GM12873 (cell line): ENCODE measurements around the gene ENAM.

Experiments
- CTCF ChIP-seq: IDR thresholded peaks from 2 replicates; pipeline ENCODE4 v1.5.1; 2012; ENCODE audit warnings: low read depth, mild to moderate bottlenecking, moderate library complexity, low read length, control low read depth; ENCODE audit not compliant: insufficient read depth; ENCODE audit errors: missing control alignments

The ENAM gene

GRCh38 chr4:70681704-70682103, 53.2 kb downstream of the ENAM start:
- no peak for TF ChIP-seq CTCF

GRCh38 chr4:70687392-70687791, 58.8 kb downstream of the ENAM start:
- no peak for TF ChIP-seq CTCF

- peak; percentile 98 for TF ChIP-seq CTCF
These were observed 59.6 kb downstream of the ENAM start, which contains the start of gene UTP3 for GRCh38 chr4:70687821-70688794. Gene UTP3, plus strand, starts transcription at chr4:70688532. Its CDS starts 146 bp downstream, at chr4:70688678.

- no peak for TF ChIP-seq CTCF
These were observed 60.3 kb downstream of the ENAM start for GRCh38 chr4:70688795-70689231.

GRCh38 chr4:70691661-70692060, 63.1 kb downstream of the ENAM start:
- TF ChIP-seq CTCF: no peak
